Panc1 (cell line): ENCODE results near the gene APEH. TPM values are rescaled to one million over a fixed set of nuclear protein-coding genes. Genes with fewer than 3 reads are reported as not detected.
A peak's percentile ranks its signal among the peaks of the same experiment; 100 is the strongest.
"Not testable (repeated sequence)": the region's sequence is repeated elsewhere in the genome, so short reads cannot be mapped to it uniquely, and the experiment has no call there.

Experiments used
- ATAC-seq: fragments of 200-7000 bp; cut with Tn5 transposase; 2 replicates; pipeline ENCODE4 v1.9.1; 2020; ENCODE audit warnings: mild to moderate bottlenecking, moderate library complexity
- BruUV-seq: library from RNA; stranded (reverse); fragments of 400-500 nt; replicated peaks from 2 replicates; lab custom pipeline; 2021; lab: Mats Ljungman, UMichigan
- CTCF ChIA-PET: fragments of 300-600 bp; sonication (Branson Sonifier 250); formaldehyde crosslinking; loops from one replicate; lab custom pipeline; 2022; ENCODE audit warnings: antibody characterized with exemption; lab: Charles Lee
- POLR2A ChIA-PET: fragments of 300-600 bp; sonication (Branson Sonifier 250); formaldehyde crosslinking; loops from one replicate; lab custom pipeline; 2022; ENCODE audit warnings: antibody characterized with exemption; lab: Charles Lee
- DNase-seq: peaks from one replicate; pipeline ENCODE4 v3.0.0-alpha.2; 2010; ENCODE audit warnings: low read depth, low spot score
- H3K27ac ChIP-seq: 2 replicates; pipeline ENCODE4 v1.5.1; 2011; ENCODE audit warnings: mild to moderate bottlenecking, low read length, inconsistent platforms
- H3K27me3 ChIP-seq: fragments of 200-500 bp; sonication (Bioruptor generic); 2 replicates; pipeline ENCODE4 v1.6.0; 2014; ENCODE audit warnings: low read length, inconsistent platforms; ENCODE audit not compliant: control insufficient read depth, insufficient read depth
- H3K36me3 ChIP-seq: fragments of 200-500 bp; sonication (Bioruptor generic); 2 replicates; pipeline ENCODE4 v1.5.1; 2014; ENCODE audit warnings: inconsistent platforms, mild to moderate bottlenecking, low read length, moderate library complexity; ENCODE audit not compliant: control insufficient read depth, insufficient read depth
- H3K4me1 ChIP-seq: 2 replicates; pipeline ENCODE4 v1.5.1; 2011; ENCODE audit warnings: inconsistent platforms, mild to moderate bottlenecking, low read length, moderate library complexity; ENCODE audit not compliant: control insufficient read depth, insufficient read depth
- H3K4me3 ChIP-seq, 2 experiments: 2 replicates each; pipeline ENCODE4 v1.5.1; 2011 to 2012; ENCODE audit warnings: low read depth in 2 of 2, low read length in 2 of 2, mild to moderate bottlenecking in 2 of 2, inconsistent platforms in 1 of 2, moderate library complexity in 1 of 2
- H3K9me3 ChIP-seq: fragments of 200-500 bp; sonication (Bioruptor generic); 2 replicates; pipeline ENCODE4 v1.5.1; 2014; ENCODE audit warnings: low read depth, mild to moderate bottlenecking, inconsistent platforms, low read length, moderate library complexity; ENCODE audit not compliant: control insufficient read depth, insufficient read depth
- CTCF ChIP-seq: fragments of 450-650 bp; IDR thresholded peaks from 2 replicates; pipeline ENCODE4 v1.5.1; 2017; ENCODE audit warnings: mild to moderate bottlenecking
- REST ChIP-seq, 2 experiments: IDR thresholded peaks; 2 replicates each; pipeline ENCODE4 v1.6.1; 2011 to 2012; ENCODE audit warnings: low read depth in 2 of 2, control low read depth in 1 of 2, low read length in 1 of 2, mild to moderate bottlenecking in 1 of 2, moderate library complexity in 1 of 2; ENCODE audit not compliant: insufficient read depth in 1 of 2
- SIN3A ChIP-seq: IDR thresholded peaks from 2 replicates; pipeline ENCODE4 v1.6.1; 2012; ENCODE audit warnings: low read depth, mild to moderate bottlenecking, low read length, moderate library complexity, borderline replicate concordance; ENCODE audit not compliant: insufficient read depth
- TCF7L2 ChIP-seq: IDR thresholded peaks from 2 replicates; pipeline ENCODE4 v1.6.1; 2011; ENCODE audit warnings: mild to moderate bottlenecking, low read depth, low read length, inconsistent platforms
- in situ Hi-C: cut with HindIII; loops from 2 replicates; pipeline ENCODE4 v1.10.0; 2016; ENCODE audit warnings: low sequenced_read_pairs, low pct_unique_long_range_greater_than_20kb
- intact Hi-C: fragments of 100-400 bp; cut with micrococcal nuclease; formaldehyde crosslinking; loops from one replicate; pipeline ENCODE4 v1.10.0; 2022; ENCODE audit not compliant: unreplicated experiment
- total RNA-seq: library from RNA; stranded (reverse); gene quantifications from one replicate; pipeline ENCODE4 v1.2.1, GENCODE V29; 2021; ENCODE audit not compliant: unreplicated experiment

Gene APEH
- total RNA-seq, 1 experiment from 2014 or later: 131 TPM

GRCh38 chr3:49694409-49695070 is 20.4 kb downstream of the APEH start:
- H3K27ac ChIP-seq, POLR2A ChIA-PET, H3K9me3 ChIP-seq, in situ Hi-C loops, intact Hi-C loops, H3K27me3 ChIP-seq, ATAC-seq, CTCF ChIA-PET, H3K36me3 ChIP-seq, H3K4me1 ChIP-seq, BruUV-seq, H3K4me3 ChIP-seq, DNase-seq: not testable (repeated sequence)

- H3K4me3 ChIP-seq, BruUV-seq, ATAC-seq, H3K4me1 ChIP-seq, intact Hi-C loops, CTCF ChIA-PET, DNase-seq, H3K9me3 ChIP-seq, POLR2A ChIA-PET, H3K27ac ChIP-seq, in situ Hi-C loops, H3K27me3 ChIP-seq, H3K36me3 ChIP-seq: not testable (repeated sequence)
Observed at GRCh38 chr3:49695350-49696015, 21.3 kb downstream of the APEH start.

GRCh38 chr3:49699281-49699979 is 25.3 kb downstream of the APEH start:
- Histone ChIP-seq H3K4me1 (no peaks in the 10 kb centered on the region), H3K36me3 (no peaks in the 10 kb centered on the region), H3K27ac (no peak overlapping the region), H3K9me3 (no peaks in the 10 kb centered on the region), H3K27me3 (no peaks in the 10 kb centered on the region), H3K4me3 (no peak overlapping the region)
- ChIA-PET POLR2A (no interaction called here), CTCF (no interaction called here)
- no peak for DNase-seq
- ATAC-seq: 0 out of 2 replicates have a peak, but pooled peaks have one; percentile 17
- intact Hi-C loops (no loop called here), in situ Hi-C loops (no loop called here)
- TF ChIP-seq TCF7L2: no peak
- no peak for TF ChIP-seq SIN3A
- TF ChIP-seq CTCF: no peak
- TF ChIP-seq REST (IDR thresholded peaks at IDR 0.05; ENCODE audit: insufficient read depth in 1 of 2, low read depth in 2 of 2, low read length in 1 of 2): no peak
- no TSS peak for BruUV-seq
